ENCODE measurements around the gene POMT2.

The POMT2 gene

GRCh38 chr14:77245820-77246219, 74.9 kb downstream of the POMT2 start:
- in situ Hi-C loops (cut with MboI; ENCODE audit: low sequenced_read_pairs) = no loop called here

GRCh38 chr14:77243853-77244252, 76.8 kb downstream of the POMT2 start:
- in situ Hi-C loops (cut with MboI; ENCODE audit: low sequenced_read_pairs) = no loop called here

- in situ Hi-C loops (cut with MboI; ENCODE audit: low sequenced_read_pairs) = no loop called here
Observed at GRCh38 chr14:77242752-77243151, 77.9 kb downstream of the POMT2 start.

- in situ Hi-C loops (cut with MboI; ENCODE audit: low sequenced_read_pairs) = no loop called here
Observed at GRCh38 chr14:77241955-77242354, 78.7 kb downstream of the POMT2 start.

- in situ Hi-C loops (cut with MboI; ENCODE audit: low sequenced_read_pairs) = no loop called here
Observed at GRCh38 chr14:77240336-77240915, 80.3 kb downstream of the POMT2 start.

- in situ Hi-C loops (cut with MboI; ENCODE audit: low sequenced_read_pairs) = no loop called here
Observed at GRCh38 chr14:77239412-77239811, 81.3 kb downstream of the POMT2 start.

- in situ Hi-C loops (cut with MboI; ENCODE audit: low sequenced_read_pairs) = no loop called here
Observed at GRCh38 chr14:77238996-77239395, 81.7 kb downstream of the POMT2 start.

GRCh38 chr14:77238356-77238755, 82.3 kb downstream of the POMT2 start:
- in situ Hi-C loops (cut with MboI; ENCODE audit: low sequenced_read_pairs) = no loop called here

GRCh38 chr14:77236814-77237213, 83.9 kb downstream of the POMT2 start:
- in situ Hi-C loops (cut with MboI; ENCODE audit: low sequenced_read_pairs) = no loop called here

- in situ Hi-C loops (cut with MboI; ENCODE audit: low sequenced_read_pairs) = no loop called here
Observed at GRCh38 chr14:77231721-77232120, 89.0 kb downstream of the POMT2 start.

- in situ Hi-C loops (cut with MboI; ENCODE audit: low sequenced_read_pairs) = no loop called here
Observed at GRCh38 chr14:77230914-77231313, 89.8 kb downstream of the POMT2 start.

GRCh38 chr14:77228056-77228455, 92.6 kb downstream of the POMT2 start:
- in situ Hi-C loops (cut with MboI; ENCODE audit: low sequenced_read_pairs) = no loop called here

GRCh38 chr14:77225892-77226557, 94.7 kb downstream of the POMT2 start:
- in situ Hi-C loops (cut with MboI; ENCODE audit: low sequenced_read_pairs) = no loop called here

- in situ Hi-C loops (cut with MboI; ENCODE audit: low sequenced_read_pairs) = no loop called here
Observed at GRCh38 chr14:77225254-77225653, 95.4 kb downstream of the POMT2 start.
